Gastrocnemius medialis (tissue), 4 donors: ENCODE measurements around the gene FLVCR1. TPM values are rescaled to one million over a fixed set of nuclear protein-coding genes. Genes with fewer than 3 reads are reported as not detected.

ENCODE experiments used
- ATAC-seq, 2 donors: fragments of 150-250 bp; one replicate each; pipeline ENCODE4 v1.9.1; 2016
- DNase-seq, 2 donors: peaks; one replicate each; pipeline ENCODE4 v3.0.0-alpha.2; 2019
- H3K27ac ChIP-seq, 4 donors: fragments of 200-600 bp; sonication (generic); 1 replicate in 1 of 4; 2 replicates in 3 of 4; pipeline ENCODE4 v1.5.1; 2016 to 2018; ENCODE audit warnings: mild to moderate bottlenecking in 2 of 4, moderate library complexity in 1 of 4
- H3K27me3 ChIP-seq, 3 donors: fragments of 200-600 bp; sonication (generic) in 2 of 3; 1 replicate in 1 of 3; 2 replicates in 2 of 3; pipeline versions ENCODE4 v1.5.1 to v1.6.0; 2016 to 2019; ENCODE audit warnings: mild to moderate bottlenecking in 1 of 3, moderate library complexity in 1 of 3
- H3K36me3 ChIP-seq, 2 donors: fragments of 200-600 bp; sonication (generic) in 1 of 2; one replicate each; pipeline ENCODE4 v1.5.1; 2017 to 2018
- H3K4me1 ChIP-seq, 2 donors: fragments of 200-600 bp; sonication (generic) in 1 of 2; one replicate each; pipeline ENCODE4 v1.5.1; 2016 to 2017; ENCODE audit warnings: mild to moderate bottlenecking in 2 of 2
- H3K4me3 ChIP-seq, 4 donors: fragments of 200-600 bp; sonication (generic) in 3 of 4; 1 replicate in 1 of 4; 2 replicates in 3 of 4; pipeline ENCODE4 v1.5.1; 2016 to 2019; ENCODE audit warnings: mild to moderate bottlenecking in 2 of 4
- H3K9me3 ChIP-seq, 3 donors: fragments of 200-600 bp; sonication (generic) in 2 of 3; 1 replicate in 1 of 3; 2 replicates in 2 of 3; pipeline ENCODE4 v1.5.1; 2016 to 2019
- CTCF ChIP-seq, 5 experiments: fragments of 450-650 bp in 3 of 5; fragments of 200-600 bp in 2 of 5; sonication (generic) in 2 of 5; IDR thresholded peaks in 4 of 5; conservative IDR thresholded peaks in 1 of 5; 1 replicate in 4 of 5; 2 replicates in 1 of 5; pipeline ENCODE4 v1.5.1; 2016 to 2019; ENCODE audit warnings: antibody characterized with exemption in 5 of 5, mild to moderate bottlenecking in 3 of 5, moderate library complexity in 3 of 5
- POLR2A ChIP-seq, 2 donors: fragments of 450-650 bp; IDR thresholded peaks; one replicate each; pipeline ENCODE4 v1.6.1; 2017; ENCODE audit warnings: antibody characterized with exemption in 2 of 2, mild to moderate bottlenecking in 2 of 2, moderate library complexity in 2 of 2
- in situ Hi-C, 4 donors: fragments of 200-750 bp; cut with MboI; loops; one replicate each; pipeline versions ENCODE4 v1.15.0 to v1.8.0; 2017; ENCODE audit warnings: low sequenced_read_pairs in 4 of 4
- intact Hi-C: fragments of 100-400 bp; cut with DNase I; formaldehyde crosslinking; loops from one replicate; pipeline ENCODE4 v1.15.1; 2023; ENCODE audit warnings: low total_unique reads
- total RNA-seq, 4 donors: library from RNA; depleted of rRNA; stranded (reverse); fragments of >200 nt; gene quantifications; one replicate each; pipeline versions ENCODE4 v1.1.0 to v1.2.3, GENCODE V29; 2016

Gene FLVCR1
- total RNA-seq, 4 donors from 2014 or later: 0.66 to 19.8 (median 1.7) TPM

- Histone ChIP-seq H3K27me3 (no peaks in the 10 kb centered on the region), H3K4me3 (no peak overlapping the region), H3K36me3 (no peaks in the 10 kb centered on the region), H3K27ac (no peak overlapping the region), H3K4me1 (no peaks in the 10 kb centered on the region), H3K9me3 (no peaks in the 10 kb centered on the region)
- in situ Hi-C loops (no loop called here), intact Hi-C loops (loop anchor here (5.0 kb wide), 1 partner anchor 61 kb away; no protein-coding TSS in a partner anchor)
- DNase-seq (no peak), ATAC-seq (no peak)
- TF ChIP-seq CTCF (IDR thresholded peaks at IDR 0.05 in 4 of 5, conservative IDR thresholded peaks at IDR 0.05 in 1 of 5) (no peak), POLR2A (IDR thresholded peaks at IDR 0.05) (no peak)
Measured at GRCh38 chr1:212920896-212921295, 62.8 kb downstream of the FLVCR1 start.

GRCh38 chr1:212922016-212922415 is 63.9 kb downstream of the FLVCR1 start:
- no peak overlapping the region for H3K4me3 ChIP-seq
- TF ChIP-seq CTCF (IDR thresholded peaks at IDR 0.05 in 4 of 5, conservative IDR thresholded peaks at IDR 0.05 in 1 of 5) (no peak), POLR2A (IDR thresholded peaks at IDR 0.05) (no peak)
- in situ Hi-C loops: no loop called here
- no peaks in the 10 kb centered on the region for H3K4me1 ChIP-seq
- ATAC-seq (no peak), DNase-seq (no peak)
- H3K36me3 ChIP-seq: no peaks in the 10 kb centered on the region
- no peak overlapping the region for H3K27ac ChIP-seq
- intact Hi-C loops: loop anchor here (5.0 kb wide), 1 partner anchor 60 kb away; no protein-coding TSS in a partner anchor
- no peaks in the 10 kb centered on the region for H3K27me3 ChIP-seq
- H3K9me3 ChIP-seq: no peaks in the 10 kb centered on the region

- ATAC-seq: no peak
- intact Hi-C loops: no loop called here
- H3K9me3 ChIP-seq: no peaks in the 10 kb centered on the region
- H3K4me1 ChIP-seq: no peaks in the 10 kb centered on the region
- no peak overlapping the region for H3K27ac ChIP-seq
- DNase-seq: no peak
- no peak overlapping the region for H3K4me3 ChIP-seq
- TF ChIP-seq CTCF (IDR thresholded peaks at IDR 0.05 in 4 of 5, conservative IDR thresholded peaks at IDR 0.05 in 1 of 5) (no peak), POLR2A (IDR thresholded peaks at IDR 0.05) (no peak)
- in situ Hi-C loops: no loop called here
- no peaks in the 10 kb centered on the region for H3K36me3 ChIP-seq
- no peaks in the 10 kb centered on the region for H3K27me3 ChIP-seq
Measured at GRCh38 chr1:212926372-212926771, 68.3 kb downstream of the FLVCR1 start.

GRCh38 chr1:212928323-212929291 is 70.5 kb downstream of the FLVCR1 start:
- in situ Hi-C loops: no loop called here

More at GRCh38 chr1:212928323-212929291, 70.5 kb downstream of the FLVCR1 start:
- Histone ChIP-seq H3K4me3 (no peak overlapping the region), H3K4me1 (no peaks in the 10 kb centered on the region), H3K27me3 (no peaks in the 10 kb centered on the region), H3K36me3 (no peaks in the 10 kb centered on the region), H3K9me3 (no peaks in the 10 kb centered on the region), H3K27ac (no peak overlapping the region)
- ATAC-seq (no peak), DNase-seq (no peak)
- intact Hi-C loops: no loop called here
- no peak for TF ChIP-seq CTCF (IDR thresholded peaks at IDR 0.05 in 4 of 5, conservative IDR thresholded peaks at IDR 0.05 in 1 of 5)
